GM12891 (cell line): ENCODE data around the gene TDRD1.

Experiments
- SPI1 ChIP-seq: IDR thresholded peaks from 2 replicates; pipeline ENCODE4 v1.6.1; 2011; ENCODE audit warnings: low read depth, low read length, control low read depth
- TAF1 ChIP-seq: IDR thresholded peaks from 2 replicates; pipeline ENCODE4 v1.6.1; 2011; ENCODE audit warnings: low read depth, low read length, control low read depth

DNA sequence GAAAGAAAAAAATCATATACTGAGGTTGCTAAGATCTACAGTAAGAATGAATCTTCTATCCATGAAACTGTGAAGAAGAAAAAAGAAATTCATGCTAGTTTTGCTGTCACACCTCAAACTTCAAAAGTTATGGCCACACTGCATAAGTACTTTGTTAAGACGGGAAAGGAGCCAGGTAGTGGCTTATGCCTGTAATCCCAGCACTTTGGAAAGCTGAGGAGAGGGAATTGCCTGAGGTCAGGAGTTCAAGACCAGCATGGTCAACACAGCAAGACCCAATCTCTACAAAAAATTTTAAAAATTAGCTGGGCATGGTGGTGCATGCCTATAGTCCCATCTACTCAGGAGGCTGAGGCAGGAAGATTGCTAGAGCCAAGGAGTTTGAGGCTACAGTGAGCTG is 27.3 kb upstream of the TDRD1 start:
- TF ChIP-seq SPI1 (no peak), TAF1 (no peak)
